Activated CD4-positive, alpha-beta T cell treated with anti-CD3 and anti-CD28 coated beads, Interleukin-2, amount 50 U/mL, for 24 hours (primary cell): Measurements from ENCODE around the gene PIK3C2G.

Experiments used
- DNase-seq, 2 donors: peaks; one replicate each; pipeline ENCODE4 v3.0.0-alpha.2; 2020; ENCODE audit warnings: low read depth in 1 of 2, low spot score in 1 of 2

PIK3C2G gene

GRCh38 chr12:18402872-18403611 is 141.7 kb downstream of the PIK3C2G start:
- DNase-seq, result no peak

DNA sequence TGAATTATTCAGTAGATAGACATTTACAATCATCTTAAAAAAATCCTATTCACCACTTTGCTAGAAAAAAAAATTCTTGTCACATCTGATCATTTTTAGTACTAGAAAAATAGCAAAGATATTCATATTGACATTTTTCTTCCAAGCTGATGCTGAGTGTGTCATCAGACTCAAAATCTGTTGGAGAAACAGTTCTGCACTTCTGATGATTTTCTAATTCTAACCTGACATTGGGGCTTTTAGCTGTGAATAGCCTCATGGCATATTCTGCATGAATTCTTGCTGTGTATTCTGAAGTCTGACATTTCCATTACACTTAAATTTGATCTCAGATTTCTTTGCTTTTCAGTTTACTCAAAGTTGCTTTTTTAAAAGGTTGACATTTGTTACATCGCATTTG is 150.1 kb downstream of the PIK3C2G start:
- DNase-seq, result no peak

- DNase-seq, result no peak
These were observed 153.4 kb downstream of the PIK3C2G start for GRCh38 chr12:18414671-18415070.

GRCh38 chr12:18415227-18415626 is 153.9 kb downstream of the PIK3C2G start:
- DNase-seq, result no peak

DNA sequence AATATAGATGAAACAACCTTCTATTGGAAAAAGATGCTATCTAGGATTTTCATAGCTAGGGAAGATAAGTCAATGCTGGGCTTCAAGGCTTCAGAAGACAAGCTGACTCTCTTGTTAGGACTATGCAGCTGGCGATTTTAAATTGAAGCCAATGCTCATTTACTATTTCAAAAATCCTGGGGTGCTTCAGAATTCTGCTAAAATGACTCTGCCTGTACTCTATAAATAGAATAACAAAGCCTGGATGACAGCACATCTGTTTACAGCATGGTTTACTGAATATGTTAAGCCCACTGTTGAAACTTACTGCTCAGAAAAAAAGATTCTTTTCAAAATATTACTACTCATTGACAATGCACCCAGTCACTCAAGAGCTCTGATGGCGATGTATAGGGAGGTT is 155.1 kb downstream of the PIK3C2G start:
- DNase-seq, result no peak

DNA sequence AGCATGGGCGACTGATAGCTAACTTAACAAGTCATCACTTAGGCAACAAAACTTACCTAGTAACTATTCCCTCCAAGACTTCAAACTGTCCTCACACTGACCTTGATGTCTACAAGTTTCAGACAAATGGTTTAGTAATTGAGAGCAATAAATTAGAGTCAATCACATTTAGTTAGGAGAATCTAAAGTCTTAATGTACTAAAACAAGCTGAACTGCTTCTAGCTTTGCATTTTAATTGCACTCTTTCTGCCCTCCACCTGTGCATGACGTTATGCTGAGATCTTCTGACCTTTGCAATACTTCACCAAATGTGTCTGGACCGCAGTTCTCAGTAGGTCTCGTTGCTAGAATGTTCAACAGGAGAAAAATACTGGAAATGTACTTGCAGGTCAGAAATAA is 158.0 kb downstream of the PIK3C2G start:
- no peak for DNase-seq

GRCh38 chr12:18421867-18422266 is 160.5 kb downstream of the PIK3C2G start:
- DNase-seq, result no peak

DNA sequence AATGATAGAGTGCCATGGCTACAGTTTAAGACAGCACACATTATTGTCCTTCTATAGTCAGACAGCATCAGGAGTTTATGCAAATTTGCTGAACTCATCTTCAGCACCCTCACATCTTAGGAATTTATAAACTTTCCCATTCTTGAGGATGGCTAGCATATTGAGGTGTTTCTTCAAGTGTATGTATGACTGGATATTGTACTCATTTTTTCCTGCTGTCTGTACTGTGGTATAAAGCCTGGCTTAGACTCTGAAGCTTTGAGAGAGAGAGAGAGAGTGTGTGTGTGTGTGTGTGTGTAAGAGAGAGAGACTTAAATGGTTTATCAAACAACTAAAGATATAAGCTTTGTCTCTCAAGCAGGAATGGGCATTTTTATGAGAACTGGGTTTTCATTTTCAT is 161.6 kb downstream of the PIK3C2G start:
- DNase-seq, result no peak

DNA sequence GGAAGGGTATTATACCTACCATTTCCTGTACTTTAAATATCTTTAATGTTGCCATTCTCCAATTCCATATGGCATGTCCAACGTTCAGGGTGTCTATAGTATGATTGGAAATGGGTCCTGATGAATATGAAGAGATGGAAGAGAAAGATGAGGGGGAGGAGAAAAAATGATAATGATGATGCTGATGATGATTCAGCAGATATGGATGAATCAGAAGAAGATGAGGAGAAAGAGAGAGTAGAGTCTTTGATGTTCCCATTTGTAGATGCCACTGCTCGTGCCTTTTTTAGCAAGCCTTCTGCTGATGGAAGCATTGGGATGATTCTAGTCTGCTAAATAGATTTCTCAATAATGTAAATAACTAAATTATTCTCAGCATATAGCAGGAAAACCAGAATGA is 163.5 kb downstream of the PIK3C2G start:
- no peak for DNase-seq

DNA sequence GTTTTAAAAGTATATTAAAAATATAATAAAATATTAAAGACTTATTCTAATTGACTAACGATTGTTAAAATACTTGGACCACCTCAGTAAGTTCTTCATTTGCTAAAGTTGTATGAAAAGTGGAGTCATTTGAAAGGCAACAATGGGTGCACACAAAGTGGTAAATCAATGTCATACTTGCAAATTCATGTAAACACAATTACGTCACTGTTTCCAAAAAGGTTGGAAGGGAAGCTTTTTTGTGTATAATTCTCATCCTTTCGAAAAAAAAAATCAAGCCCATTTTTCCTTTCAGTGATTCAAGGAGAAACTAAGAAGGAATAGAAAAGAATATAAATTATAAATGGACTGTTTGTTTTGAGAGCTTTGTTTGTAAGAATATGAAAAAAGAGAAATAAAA is 166.2 kb downstream of the PIK3C2G start:
- no peak for DNase-seq

DNA sequence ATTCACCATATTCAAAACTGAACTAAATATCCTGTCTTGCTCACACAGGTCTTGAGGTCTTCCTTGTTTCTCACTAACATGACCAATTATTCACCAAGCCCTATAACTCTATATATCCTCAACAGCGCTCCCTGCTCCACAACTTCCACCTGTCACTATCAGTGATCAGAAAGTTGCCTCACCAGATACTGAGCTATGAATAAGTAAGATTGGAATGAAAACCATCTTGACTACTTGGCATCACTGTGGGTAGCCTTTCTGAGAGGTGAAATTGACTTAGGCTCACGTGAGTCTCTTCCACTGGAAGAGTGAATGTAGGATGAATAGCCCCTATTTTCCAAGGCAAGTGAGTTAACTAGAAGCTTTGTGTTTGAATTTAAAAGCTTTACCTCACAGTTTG is 167.1 kb downstream of the PIK3C2G start:
- DNase-seq, result no peak

DNA sequence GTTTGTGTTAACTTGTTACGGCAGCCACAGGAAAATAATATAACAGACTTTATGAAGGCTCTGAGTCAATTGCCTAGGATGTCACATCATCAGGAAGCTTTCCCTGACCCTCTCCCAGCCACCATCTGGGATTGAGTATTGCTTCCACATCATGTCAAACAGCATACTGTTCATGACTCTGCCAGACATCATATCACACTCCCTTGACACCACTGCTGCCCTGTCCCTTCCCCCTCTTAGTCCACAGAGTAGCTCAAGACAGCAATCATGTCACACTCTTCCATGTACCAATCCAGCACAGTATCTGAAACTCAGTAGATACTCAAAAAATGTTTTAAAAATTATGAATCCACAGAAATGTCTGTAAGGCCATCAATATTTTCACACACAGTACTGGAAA is 168.0 kb downstream of the PIK3C2G start:
- DNase-seq, result no peak

DNA sequence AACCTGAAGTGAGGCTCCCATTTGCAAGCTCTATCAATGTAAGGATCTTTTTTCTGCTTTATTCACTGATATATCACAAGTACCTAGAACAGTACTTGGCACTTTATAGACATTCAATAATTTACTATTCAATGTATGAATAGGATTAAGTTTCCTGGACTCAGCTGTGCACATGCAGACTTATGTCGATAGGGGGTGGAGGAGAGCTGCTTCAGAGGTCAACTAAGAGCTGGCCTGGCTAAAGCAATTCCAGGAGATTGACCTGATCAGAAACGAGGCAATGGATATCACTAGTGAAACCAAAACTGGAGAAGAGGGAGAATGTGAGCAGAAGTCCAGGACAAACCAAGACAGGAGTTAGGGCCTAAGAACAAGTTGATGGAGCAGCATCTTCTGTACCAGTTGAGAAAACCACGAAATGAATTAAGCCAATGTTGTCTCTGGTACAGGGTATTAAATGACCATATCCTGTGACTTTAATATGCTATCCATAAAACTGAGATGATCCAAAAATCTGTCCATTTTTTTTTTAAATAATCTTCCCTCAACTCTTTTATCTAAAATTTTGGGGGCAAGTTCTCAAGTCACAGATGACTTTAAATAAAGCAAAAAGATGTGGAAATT is 169.2 kb downstream of the PIK3C2G start:
- DNase-seq, result no peak

DNA sequence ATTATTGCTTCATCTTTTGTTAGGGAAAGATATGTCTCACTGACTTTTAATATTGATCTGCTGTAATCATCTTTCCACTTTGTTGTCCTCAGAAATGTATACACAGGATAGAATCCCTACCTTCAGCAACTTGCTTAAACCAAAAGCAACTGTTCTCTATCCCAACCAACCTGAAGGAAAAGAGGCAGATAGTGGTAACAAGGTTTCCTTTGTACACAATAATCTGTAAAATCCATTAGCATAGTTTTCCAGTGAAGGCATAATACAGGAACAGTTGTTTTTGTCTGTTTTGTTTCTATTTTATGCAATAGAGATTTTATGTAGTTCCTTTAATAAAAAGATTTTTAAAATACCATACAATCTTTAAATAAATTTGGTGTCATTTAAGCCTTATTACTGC is 170.5 kb downstream of the PIK3C2G start:
- DNase-seq, result no peak

DNA sequence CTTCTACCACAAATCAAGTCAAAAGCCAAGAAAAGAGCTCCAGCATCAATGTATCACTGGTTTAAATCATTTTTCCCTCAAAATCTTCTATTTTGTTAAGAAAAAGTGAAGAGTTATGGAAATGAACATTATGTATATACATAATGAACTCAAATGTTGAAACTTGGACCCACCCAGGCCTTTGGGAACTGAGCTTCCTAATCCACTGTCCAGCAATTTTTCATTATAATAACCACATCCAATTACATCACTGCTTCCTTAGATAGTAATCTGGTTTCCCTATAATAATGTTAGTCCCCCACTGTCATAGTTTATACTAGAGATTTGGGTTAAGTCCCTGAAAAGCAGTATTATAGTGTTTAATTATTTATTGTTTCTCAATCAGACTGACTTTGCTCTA is 170.9 kb downstream of the PIK3C2G start:
- no peak for DNase-seq

DNA sequence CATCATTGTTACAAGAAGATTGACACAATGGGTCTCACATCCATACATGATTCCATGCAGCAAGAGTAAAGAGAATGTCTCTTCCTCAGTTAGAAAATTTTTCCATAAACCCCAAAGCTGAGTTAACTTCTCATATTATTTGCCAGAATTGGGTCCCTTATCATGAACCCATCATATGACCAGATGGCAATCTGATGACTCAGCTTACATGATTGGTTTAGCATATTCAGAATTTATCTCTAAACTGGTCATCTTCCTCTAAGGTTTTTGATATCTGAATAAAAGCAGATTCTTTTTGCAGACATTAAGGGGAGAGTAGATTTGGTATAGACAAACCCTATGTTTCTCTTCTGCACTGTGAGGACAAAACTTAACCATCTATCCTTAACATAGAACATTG is 174.9 kb downstream of the PIK3C2G start:
- no peak for DNase-seq

GRCh38 chr12:18439541-18439940 is 178.2 kb downstream of the PIK3C2G start:
- DNase-seq, result no peak

GRCh38 chr12:18443768-18444437 is 182.6 kb downstream of the PIK3C2G start:
- DNase-seq, result no peak

DNA sequence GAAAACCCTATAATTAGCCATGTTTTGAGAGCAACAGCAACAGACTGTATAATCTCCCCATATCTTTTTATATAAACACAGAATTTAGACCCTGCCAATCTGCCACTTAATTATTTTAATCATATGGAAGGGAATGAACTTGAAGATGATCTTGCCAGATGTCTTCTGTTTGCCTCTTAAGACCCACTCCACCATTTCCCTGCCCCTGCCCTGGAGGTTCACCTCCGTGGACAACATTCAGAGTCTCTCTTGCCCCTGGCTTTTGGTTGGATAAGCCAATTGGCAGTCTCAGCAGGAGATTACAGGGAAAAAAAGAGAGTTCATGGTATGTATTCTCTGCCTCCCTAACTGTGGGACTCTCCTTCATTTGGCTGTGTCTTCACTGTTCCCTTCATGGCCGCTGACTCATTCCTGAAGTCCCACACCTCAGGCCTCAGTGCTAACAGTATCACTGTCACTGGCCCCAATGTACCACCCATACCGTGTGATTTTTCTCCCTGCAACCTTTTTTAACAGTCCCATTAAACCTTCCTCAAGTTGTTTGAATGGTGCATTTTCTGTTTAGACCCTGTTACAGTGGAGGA is 184.8 kb downstream of the PIK3C2G start:
- DNase-seq, result no peak

DNA sequence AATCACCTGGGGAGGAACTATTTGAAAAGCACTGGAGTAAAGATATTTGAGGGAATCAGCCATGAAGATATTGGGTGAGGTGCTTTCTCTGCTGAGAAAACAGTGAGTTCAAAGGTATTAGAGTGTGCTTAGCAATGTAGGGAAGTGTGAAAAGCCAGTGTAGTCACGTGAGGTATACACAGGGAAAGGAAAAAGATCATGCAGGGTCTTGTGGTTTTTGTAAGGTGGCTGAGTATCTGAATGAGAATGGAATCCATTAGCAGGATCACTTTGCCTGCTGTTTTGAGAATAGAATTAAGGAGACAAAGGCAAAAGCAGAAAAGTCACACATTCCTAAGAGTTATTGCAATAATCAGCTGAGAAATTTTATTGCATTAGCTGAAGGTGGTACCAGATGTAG is 193.0 kb downstream of the PIK3C2G start:
- DNase-seq, result no peak

- no peak for DNase-seq
These were observed 195.0 kb downstream of the PIK3C2G start for GRCh38 chr12:18456344-18456743.

DNA sequence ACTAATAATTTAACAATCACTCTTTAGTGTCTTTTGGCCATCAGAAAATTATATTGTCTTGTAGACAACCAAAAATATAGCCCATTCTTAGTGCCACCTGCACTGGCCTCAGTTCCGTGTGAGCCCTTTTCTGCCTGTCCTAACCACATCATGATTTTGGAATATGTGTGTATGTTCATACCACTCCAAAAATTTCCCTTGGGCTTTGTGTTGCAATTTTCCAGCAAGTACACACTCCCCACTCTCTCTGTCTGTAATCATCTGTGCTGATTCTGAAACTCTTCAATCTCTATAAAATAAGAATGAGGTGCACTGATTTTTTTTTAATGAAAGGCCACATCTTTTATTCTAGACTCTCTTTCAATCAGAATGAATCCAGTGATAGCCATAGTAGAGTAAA is 196.0 kb downstream of the PIK3C2G start:
- no peak for DNase-seq
